HEK293 (cell line): ENCODE measurements around the gene FSIP1.

ENCODE experiments used
- CTCF ChIA-PET: fragments of 350-600 bp; formaldehyde crosslinking; extraction: SDS; loops from one replicate; lab custom pipeline; 2021; ENCODE audit warnings: antibody characterized with exemption; lab: Yijun Ruan, JAX
- POLR2A ChIA-PET: fragments of 300-600 bp; formaldehyde crosslinking; extraction: SDS; loops from one replicate; lab custom pipeline; 2020; ENCODE audit warnings: antibody characterized with exemption, inconsistent platforms; lab: Yijun Ruan, JAX
- H3K27ac ChIP-seq: fragments of 200-500 bp; sonication (Bioruptor generic); 2 replicates; pipeline ENCODE4 v1.5.1; 2014; ENCODE audit warnings: low read depth, low read length, control low read depth, inconsistent platforms; ENCODE audit errors: extremely low read depth
- H3K36me3 ChIP-seq, 2 experiments: fragments of 200-500 bp in 1 of 2; sonication (Bioruptor generic) in 1 of 2; 1 replicate in 1 of 2; 2 replicates in 1 of 2; pipeline ENCODE4 v1.5.1; 2014 to 2017; ENCODE audit warnings: inconsistent platforms in 2 of 2, low read length in 2 of 2; ENCODE audit not compliant: control insufficient read depth in 2 of 2, insufficient read depth in 1 of 2
- H3K4me1 ChIP-seq: fragments of 200-500 bp; sonication (Bioruptor generic); 2 replicates; pipeline ENCODE4 v1.5.1; 2014; ENCODE audit warnings: mild to moderate bottlenecking, low read length, inconsistent platforms; ENCODE audit not compliant: control insufficient read depth, insufficient read depth
- H3K4me3 ChIP-seq: 2 replicates; pipeline ENCODE4 v1.5.1; 2011; ENCODE audit warnings: low read depth, mild to moderate bottlenecking, control low read depth, low read length, moderate library complexity
- H3K9me3 ChIP-seq: fragments of 200-500 bp; sonication (Bioruptor generic); 2 replicates; pipeline ENCODE4 v1.5.1; 2014; ENCODE audit warnings: low read depth, low read length, inconsistent platforms; ENCODE audit not compliant: control insufficient read depth, insufficient read depth
- BCL6B ChIP-seq: fragments of 450-650 bp; formaldehyde crosslinking; IDR thresholded peaks from 2 replicates; pipeline ENCODE4 v1.5.1; 2017; ENCODE audit warnings: missing biosample characterization, missing genetic modification characterization
- CTCF ChIP-seq: fragments of 450-650 bp; formaldehyde crosslinking; IDR thresholded peaks from 2 replicates; pipeline ENCODE4 v1.5.1; 2016; ENCODE audit warnings: missing biosample characterization, missing genetic modification characterization
- GLIS2 ChIP-seq: fragments of 450-650 bp; formaldehyde crosslinking; IDR thresholded peaks from 2 replicates; pipeline ENCODE4 v1.5.1; 2016; ENCODE audit warnings: missing biosample characterization, missing genetic modification characterization
- HOXA7 ChIP-seq: sonication (generic); formaldehyde crosslinking; IDR thresholded peaks from 2 replicates; pipeline ENCODE4 v1.8.1; 2022; ENCODE audit warnings: missing genetic modification reagents, borderline replicate concordance
- HOXD13 ChIP-seq: sonication (generic); formaldehyde crosslinking; IDR thresholded peaks from 2 replicates; pipeline ENCODE4 v1.8.0; 2022; ENCODE audit warnings: missing genetic modification reagents, borderline replicate concordance
- MEIS1 ChIP-seq: sonication (generic); formaldehyde crosslinking; IDR thresholded peaks from 2 replicates; pipeline ENCODE4 v1.8.1; 2022; ENCODE audit warnings: missing genetic modification reagents, mild to moderate bottlenecking, borderline replicate concordance
- PRDM1 ChIP-seq: fragments of 450-650 bp; formaldehyde crosslinking; IDR thresholded peaks from 2 replicates; pipeline ENCODE4; 2016; ENCODE audit warnings: missing biosample characterization, missing genetic modification characterization
- SP2 ChIP-seq: fragments of 450-650 bp; formaldehyde crosslinking; IDR thresholded peaks from 2 replicates; pipeline ENCODE4 v1.5.1; 2016; ENCODE audit warnings: missing biosample characterization, missing genetic modification characterization
- TRIM28 ChIP-seq: IDR thresholded peaks from 2 replicates; pipeline ENCODE4 v1.6.1; 2011; ENCODE audit warnings: low read length, control low read depth, borderline replicate concordance
- ZBTB20 ChIP-seq: fragments of 450-650 bp; formaldehyde crosslinking; IDR thresholded peaks from 2 replicates; pipeline ENCODE4 v1.5.1; 2016; ENCODE audit warnings: missing biosample characterization, missing genetic modification characterization
- ZBTB48 ChIP-seq: fragments of 450-650 bp; formaldehyde crosslinking; IDR thresholded peaks from 2 replicates; pipeline ENCODE4 v1.5.1; 2016; ENCODE audit warnings: missing biosample characterization, missing genetic modification characterization
- ZNF121 ChIP-seq: fragments of 450-650 bp; formaldehyde crosslinking; IDR thresholded peaks from 2 replicates; pipeline ENCODE4 v1.5.1; 2016; ENCODE audit warnings: missing biosample characterization, missing genetic modification characterization
- ZNF169 ChIP-seq: fragments of 450-650 bp; formaldehyde crosslinking; IDR thresholded peaks from 2 replicates; pipeline ENCODE4 v1.5.1; 2016; ENCODE audit warnings: missing biosample characterization, missing genetic modification characterization
- ZNF184 ChIP-seq: fragments of 450-650 bp; IDR thresholded peaks from 2 replicates; pipeline ENCODE4 v1.5.1; 2018; ENCODE audit warnings: missing biosample characterization, mild to moderate bottlenecking, missing genetic modification characterization
- ZNF211 ChIP-seq: fragments of 450-650 bp; formaldehyde crosslinking; IDR thresholded peaks from 2 replicates; pipeline ENCODE4 v1.5.1; 2016; ENCODE audit warnings: low read depth, missing biosample characterization, missing genetic modification characterization
- ZNF24 ChIP-seq: fragments of 450-650 bp; formaldehyde crosslinking; IDR thresholded peaks from 2 replicates; pipeline ENCODE4 v1.5.1; 2016; ENCODE audit warnings: missing biosample characterization, missing genetic modification characterization
- ZNF280D ChIP-seq: fragments of 450-650 bp; formaldehyde crosslinking; IDR thresholded peaks from 2 replicates; pipeline ENCODE4 v1.5.1; 2016; ENCODE audit warnings: missing biosample characterization, missing genetic modification characterization
- ZNF324 ChIP-seq: fragments of 450-650 bp; formaldehyde crosslinking; IDR thresholded peaks from 2 replicates; pipeline ENCODE4 v1.5.1; 2016; ENCODE audit warnings: missing biosample characterization, missing genetic modification characterization
- ZNF404 ChIP-seq: fragments of 450-650 bp; formaldehyde crosslinking; IDR thresholded peaks from 2 replicates; pipeline ENCODE4 v1.5.1; 2017; ENCODE audit warnings: missing biosample characterization, missing genetic modification characterization
- ZNF521 ChIP-seq: fragments of 450-650 bp; formaldehyde crosslinking; IDR thresholded peaks from 2 replicates; pipeline ENCODE4 v1.5.1; 2017; ENCODE audit warnings: missing biosample characterization, mild to moderate bottlenecking, missing genetic modification characterization
- ZNF701 ChIP-seq: fragments of 450-650 bp; formaldehyde crosslinking; IDR thresholded peaks from 2 replicates; pipeline ENCODE4 v1.5.1; 2016; ENCODE audit warnings: missing biosample characterization, missing genetic modification characterization
- ZSCAN23 ChIP-seq: fragments of 450-650 bp; formaldehyde crosslinking; IDR thresholded peaks from 2 replicates; pipeline ENCODE4 v1.5.1; 2016; ENCODE audit warnings: missing biosample characterization, missing genetic modification characterization
- TF ChIP-seq, protein P1 (sequence below): sonication (generic); formaldehyde crosslinking; IDR thresholded peaks from 2 replicates; pipeline ENCODE4 v1.8.1; 2022; ENCODE audit warnings: mild to moderate bottlenecking, moderate library complexity, missing genetic modification reagents
- TF ChIP-seq, protein P2 (sequence below): fragments of 450-650 bp; formaldehyde crosslinking; IDR thresholded peaks from 2 replicates; pipeline ENCODE4 v1.5.1; 2016; ENCODE audit warnings: missing biosample characterization, missing genetic modification characterization
- TF ChIP-seq, protein P3 (sequence below): fragments of 450-650 bp; IDR thresholded peaks from 2 replicates; pipeline ENCODE4 v1.5.1; 2018; ENCODE audit warnings: missing biosample characterization, mild to moderate bottlenecking, missing genetic modification characterization

Gene FSIP1

DNA sequence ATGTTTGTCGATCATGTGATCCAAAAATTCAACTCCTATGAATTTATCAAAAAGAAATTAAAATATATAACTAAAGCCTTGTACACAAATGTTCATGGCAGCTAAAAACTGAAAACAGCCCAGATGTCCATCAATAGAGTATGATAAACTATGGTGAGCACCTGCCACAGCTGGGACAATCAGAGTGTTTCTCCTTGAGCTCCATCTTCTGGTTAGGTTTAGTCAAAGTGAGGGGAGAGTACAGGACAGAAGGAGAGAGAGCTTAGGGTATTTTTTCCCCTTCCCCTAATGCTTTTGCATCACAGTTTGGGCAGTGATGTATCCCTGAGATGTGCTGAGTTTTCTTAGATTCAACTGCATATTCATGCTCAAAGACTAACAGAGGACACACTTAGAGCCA is 65.5 kb downstream of the FSIP1 start (continued):
- TF ChIP-seq ZNF280D (tag by site-specific recombination) = no peak
- no peak for TF ChIP-seq TRIM28
- TF ChIP-seq, protein P1, sequence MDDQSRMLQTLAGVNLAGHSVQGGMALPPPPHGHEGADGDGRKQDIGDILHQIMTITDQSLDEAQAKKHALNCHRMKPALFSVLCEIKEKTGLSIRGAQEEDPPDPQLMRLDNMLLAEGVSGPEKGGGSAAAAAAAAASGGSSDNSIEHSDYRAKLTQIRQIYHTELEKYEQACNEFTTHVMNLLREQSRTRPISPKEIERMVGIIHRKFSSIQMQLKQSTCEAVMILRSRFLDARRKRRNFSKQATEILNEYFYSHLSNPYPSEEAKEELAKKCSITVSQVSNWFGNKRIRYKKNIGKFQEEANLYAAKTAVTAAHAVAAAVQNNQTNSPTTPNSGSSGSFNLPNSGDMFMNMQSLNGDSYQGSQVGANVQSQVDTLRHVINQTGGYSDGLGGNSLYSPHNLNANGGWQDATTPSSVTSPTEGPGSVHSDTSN (CRISPR knock-in tag) = no peak
- no peak for TF ChIP-seq ZSCAN23 (tag by site-specific recombination)
- TF ChIP-seq ZNF24 (tag by site-specific recombination) = no peak
- TF ChIP-seq, protein P2, sequence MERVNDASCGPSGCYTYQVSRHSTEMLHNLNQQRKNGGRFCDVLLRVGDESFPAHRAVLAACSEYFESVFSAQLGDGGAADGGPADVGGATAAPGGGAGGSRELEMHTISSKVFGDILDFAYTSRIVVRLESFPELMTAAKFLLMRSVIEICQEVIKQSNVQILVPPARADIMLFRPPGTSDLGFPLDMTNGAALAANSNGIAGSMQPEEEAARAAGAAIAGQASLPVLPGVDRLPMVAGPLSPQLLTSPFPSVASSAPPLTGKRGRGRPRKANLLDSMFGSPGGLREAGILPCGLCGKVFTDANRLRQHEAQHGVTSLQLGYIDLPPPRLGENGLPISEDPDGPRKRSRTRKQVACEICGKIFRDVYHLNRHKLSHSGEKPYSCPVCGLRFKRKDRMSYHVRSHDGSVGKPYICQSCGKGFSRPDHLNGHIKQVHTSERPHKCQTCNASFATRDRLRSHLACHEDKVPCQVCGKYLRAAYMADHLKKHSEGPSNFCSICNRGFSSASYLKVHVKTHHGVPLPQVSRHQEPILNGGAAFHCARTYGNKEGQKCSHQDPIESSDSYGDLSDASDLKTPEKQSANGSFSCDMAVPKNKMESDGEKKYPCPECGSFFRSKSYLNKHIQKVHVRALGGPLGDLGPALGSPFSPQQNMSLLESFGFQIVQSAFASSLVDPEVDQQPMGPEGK (tag by site-specific recombination) = no peak
- no peak for TF ChIP-seq PRDM1
- no peak for TF ChIP-seq HOXD13 (CRISPR knock-in tag)

DNA sequence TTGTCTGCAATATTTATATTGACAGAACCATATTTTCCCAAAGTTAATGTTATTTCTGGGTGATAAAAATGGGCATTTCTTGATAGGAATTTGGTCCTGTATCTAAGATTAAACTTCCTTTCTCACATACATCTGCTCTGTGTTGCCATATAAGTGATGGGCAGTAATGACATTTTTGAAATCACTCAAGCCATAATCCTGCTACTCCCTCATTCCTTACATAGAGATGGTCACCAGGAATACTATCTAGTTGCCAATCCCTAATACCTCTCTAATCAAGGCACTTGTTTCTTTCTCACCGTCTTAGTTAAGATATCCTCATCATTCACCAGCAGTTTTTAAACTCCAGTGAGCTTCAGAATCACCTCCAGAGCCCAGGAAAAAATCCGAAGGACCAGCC is 68.4 kb downstream of the FSIP1 start:
- CTCF ChIA-PET = no interaction called here
- Histone ChIP-seq H3K27ac (no peak overlapping the region), H3K36me3 (no peaks in the 10 kb centered on the region), H3K4me1 (no peaks in the 10 kb centered on the region), H3K9me3 (no peaks in the 10 kb centered on the region), H3K4me3 (no peak overlapping the region)
- POLR2A ChIA-PET = no interaction called here
- TF ChIP-seq ZNF169 (tag by site-specific recombination) (no peak), ZNF211 (tag by site-specific recombination) (no peak), ZBTB20 (no peak), SP2 (tag by site-specific recombination) (no peak), ZNF184 (tag by site-specific recombination) (no peak), HOXA7 (CRISPR knock-in tag) (no peak), MEIS1 (CRISPR knock-in tag) (no peak), BCL6B (no peak), ZNF404 (no peak), TRIM28 (no peak), ZNF324 (no peak), ZNF121 (tag by site-specific recombination) (no peak), GLIS2 (tag by site-specific recombination) (no peak), CTCF (no peak), ZNF701 (no peak), ZBTB48 (tag by site-specific recombination) (no peak), ZNF521 (tag by site-specific recombination) (no peak)
- TF ChIP-seq, protein P1 (CRISPR knock-in tag) = no peak
- TF ChIP-seq, protein P3, sequence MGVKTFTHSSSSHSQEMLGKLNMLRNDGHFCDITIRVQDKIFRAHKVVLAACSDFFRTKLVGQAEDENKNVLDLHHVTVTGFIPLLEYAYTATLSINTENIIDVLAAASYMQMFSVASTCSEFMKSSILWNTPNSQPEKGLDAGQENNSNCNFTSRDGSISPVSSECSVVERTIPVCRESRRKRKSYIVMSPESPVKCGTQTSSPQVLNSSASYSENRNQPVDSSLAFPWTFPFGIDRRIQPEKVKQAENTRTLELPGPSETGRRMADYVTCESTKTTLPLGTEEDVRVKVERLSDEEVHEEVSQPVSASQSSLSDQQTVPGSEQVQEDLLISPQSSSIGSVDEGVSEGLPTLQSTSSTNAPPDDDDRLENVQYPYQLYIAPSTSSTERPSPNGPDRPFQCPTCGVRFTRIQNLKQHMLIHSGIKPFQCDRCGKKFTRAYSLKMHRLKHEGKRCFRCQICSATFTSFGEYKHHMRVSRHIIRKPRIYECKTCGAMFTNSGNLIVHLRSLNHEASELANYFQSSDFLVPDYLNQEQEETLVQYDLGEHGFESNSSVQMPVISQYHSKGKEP (tag by site-specific recombination) = no peak
